Measurements from ENCODE around the gene FAM163B. TPM values are rescaled to one million over a fixed set of nuclear protein-coding genes. Genes with fewer than 3 reads are reported as not detected.

FAM163B gene
- total and polyA plus RNA-seq, 10 donors: 0.11 to 1.0 (median 0.52) TPM; not detected in 7

DNA sequence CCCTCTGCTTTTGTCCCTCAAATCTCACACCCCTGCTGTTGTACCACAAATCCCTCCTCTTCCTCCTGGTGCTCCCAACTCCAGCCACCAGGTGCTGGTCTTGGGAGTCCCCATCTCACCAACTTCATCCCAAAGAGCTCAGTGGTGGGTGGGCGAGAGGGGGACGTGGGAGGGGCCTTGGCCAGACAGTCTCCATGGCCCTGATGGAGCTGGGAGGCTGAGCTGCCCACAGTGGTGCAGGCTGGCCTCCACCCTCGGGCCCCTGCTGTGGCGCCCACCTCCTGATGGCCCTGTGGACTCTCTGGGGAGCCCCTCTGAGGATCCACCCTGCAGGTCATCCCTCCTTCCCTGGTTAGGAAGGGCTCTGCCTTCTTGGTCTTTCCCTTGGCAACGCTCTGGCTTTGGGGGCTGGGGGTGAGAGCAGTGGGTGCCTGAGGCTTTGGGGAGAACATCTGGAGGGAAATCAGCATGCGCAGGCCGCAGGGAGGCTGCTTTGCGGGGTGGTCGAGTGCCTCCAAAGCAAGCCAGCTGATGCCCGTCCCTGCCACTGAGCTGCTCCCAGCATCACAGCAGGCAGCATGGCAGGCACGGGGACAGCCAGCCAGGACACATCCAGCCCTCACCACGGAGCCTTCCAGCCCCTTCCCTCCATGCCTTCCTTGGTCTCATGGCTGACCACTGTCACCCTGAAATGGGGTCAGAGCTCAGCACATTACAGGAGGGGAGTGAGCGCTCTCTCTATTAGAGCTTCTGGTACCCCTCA lies 7.6 kb upstream of the FAM163B start:
- no peak for DNase-seq
- intact Hi-C loops (cut with DNase I; ENCODE audit: low total_unique reads): no loop called here
- WGBS, 5 donors: 83 to 89% (median 85%) methylated on average over 9 to 13 of the region's 13 CpGs
- Histone ChIP-seq H3K27ac (no peak overlapping the region), H3K4me3 (no peak overlapping the region), H3K9me3 (no peaks in the 10 kb centered on the region), H3K27me3 (replicated peaks in 1 of 7) (peaks cover 0 to 83% (median 9%) of the 10 kb centered on the region in 7 donors), H3K36me3 (no peaks in the 10 kb centered on the region), H3K4me1 (peaks cover 8 to 23% (median 14%) of the 10 kb centered on the region in 6 donors)
- TF ChIP-seq POLR2AphosphoS5 (IDR thresholded peaks at IDR 0.05) (no peak), POLR2A (IDR thresholded peaks at IDR 0.05) (no peak)
- TF ChIP-seq, protein P1, sequence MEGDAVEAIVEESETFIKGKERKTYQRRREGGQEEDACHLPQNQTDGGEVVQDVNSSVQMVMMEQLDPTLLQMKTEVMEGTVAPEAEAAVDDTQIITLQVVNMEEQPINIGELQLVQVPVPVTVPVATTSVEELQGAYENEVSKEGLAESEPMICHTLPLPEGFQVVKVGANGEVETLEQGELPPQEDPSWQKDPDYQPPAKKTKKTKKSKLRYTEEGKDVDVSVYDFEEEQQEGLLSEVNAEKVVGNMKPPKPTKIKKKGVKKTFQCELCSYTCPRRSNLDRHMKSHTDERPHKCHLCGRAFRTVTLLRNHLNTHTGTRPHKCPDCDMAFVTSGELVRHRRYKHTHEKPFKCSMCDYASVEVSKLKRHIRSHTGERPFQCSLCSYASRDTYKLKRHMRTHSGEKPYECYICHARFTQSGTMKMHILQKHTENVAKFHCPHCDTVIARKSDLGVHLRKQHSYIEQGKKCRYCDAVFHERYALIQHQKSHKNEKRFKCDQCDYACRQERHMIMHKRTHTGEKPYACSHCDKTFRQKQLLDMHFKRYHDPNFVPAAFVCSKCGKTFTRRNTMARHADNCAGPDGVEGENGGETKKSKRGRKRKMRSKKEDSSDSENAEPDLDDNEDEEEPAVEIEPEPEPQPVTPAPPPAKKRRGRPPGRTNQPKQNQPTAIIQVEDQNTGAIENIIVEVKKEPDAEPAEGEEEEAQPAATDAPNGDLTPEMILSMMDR (IDR thresholded peaks at IDR 0.05 in 8 of 11, conservative IDR thresholded peaks at IDR 0.05 in 3 of 11): no peak

DNA sequence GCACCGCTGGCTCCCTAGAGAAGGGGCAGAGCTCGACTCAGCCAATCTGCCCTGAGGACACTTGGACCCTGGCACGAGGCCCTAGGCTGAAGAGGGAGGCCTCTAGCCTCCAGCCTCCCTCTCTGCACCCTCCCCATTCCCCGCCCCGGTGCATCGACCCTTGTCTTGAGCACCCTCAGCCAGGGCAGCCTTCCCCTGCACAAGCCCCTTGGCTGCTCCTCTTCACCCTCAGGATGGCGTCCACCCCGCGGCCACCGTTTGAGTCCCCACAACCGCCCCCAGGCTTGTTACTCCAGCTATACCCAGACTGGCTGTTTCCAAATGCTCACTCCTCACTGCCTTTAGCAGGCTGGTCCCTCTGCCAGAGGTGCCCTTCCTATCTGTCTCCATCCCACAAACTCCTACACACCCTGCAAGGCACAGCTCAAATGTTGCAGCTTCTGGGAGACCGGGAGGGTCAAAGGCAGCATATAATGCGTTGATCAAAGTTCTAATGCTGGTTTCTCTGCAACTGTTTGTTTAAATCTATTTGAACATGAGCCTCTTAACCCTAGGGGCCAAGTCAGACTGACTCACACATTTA lies 6.5 kb upstream of the FAM163B start:
- no peaks in the 10 kb centered on the region for H3K36me3 ChIP-seq
- H3K27me3 ChIP-seq (replicated peaks in 1 of 7): peaks cover 0 to 92% (median 11%) of the 10 kb centered on the region in 7 donors
- no peak overlapping the region for H3K27ac ChIP-seq
- TF ChIP-seq POLR2A (IDR thresholded peaks at IDR 0.05): no peak
- no peak for TF ChIP-seq POLR2AphosphoS5 (IDR thresholded peaks at IDR 0.05)
- TF ChIP-seq, protein P1 (IDR thresholded peaks at IDR 0.05 in 8 of 11, conservative IDR thresholded peaks at IDR 0.05 in 3 of 11): no peak
- intact Hi-C loops (cut with DNase I; ENCODE audit: low total_unique reads): no loop called here
- DNase-seq: no peak
- H3K9me3 ChIP-seq: no peaks in the 10 kb centered on the region
- no peak overlapping the region for H3K4me3 ChIP-seq
- H3K4me1 ChIP-seq: peaks cover 8 to 18% (median 12%) of the 10 kb centered on the region in 6 donors
- 72 to 88% (median 77%) methylated on average over 12 to 13 of the region's 13 CpGs for WGBS, 5 donors

DNA sequence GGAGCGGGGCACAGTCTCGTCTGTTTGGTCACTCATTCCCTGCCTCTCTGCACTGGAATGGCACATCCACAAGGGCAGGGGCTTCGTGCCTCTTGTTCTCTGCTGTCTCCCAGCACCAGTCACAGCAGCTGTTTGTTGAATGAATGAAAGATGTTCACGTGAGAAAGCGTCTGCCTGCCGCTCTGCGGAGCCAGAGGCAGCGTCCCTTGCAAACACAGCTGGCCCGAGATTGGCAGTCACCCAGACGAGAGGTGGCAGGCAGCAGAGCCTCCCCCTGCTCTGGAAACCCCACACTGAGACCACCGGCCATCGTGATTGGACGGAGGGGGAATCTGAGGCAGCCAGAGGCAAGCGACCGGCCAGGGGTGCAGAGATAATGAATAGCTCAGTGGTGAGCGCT lies 6.0 kb upstream of the FAM163B start:
- H3K27me3 ChIP-seq (replicated peaks in 1 of 7): peaks cover 0 to 97% (median 16%) of the 10 kb centered on the region in 7 donors
- no peaks in the 10 kb centered on the region for H3K9me3 ChIP-seq
- H3K36me3 ChIP-seq: no peaks in the 10 kb centered on the region
- TF ChIP-seq, protein P1 (IDR thresholded peaks at IDR 0.05 in 8 of 11, conservative IDR thresholded peaks at IDR 0.05 in 3 of 11): no peak
- no peak for TF ChIP-seq POLR2AphosphoS5 (IDR thresholded peaks at IDR 0.05)
- TF ChIP-seq POLR2A (IDR thresholded peaks at IDR 0.05): no peak
- peaks cover 8 to 13% (median 10%) of the 10 kb centered on the region in 6 donors for H3K4me1 ChIP-seq
- intact Hi-C loops (cut with DNase I; ENCODE audit: low total_unique reads): no loop called here
- no peak for DNase-seq
- WGBS, 5 donors: 46 to 52% (median 50%) methylated on average over 14 to 16 of the region's 16 CpGs
- no peak overlapping the region for H3K4me3 ChIP-seq
- H3K27ac ChIP-seq: no peak overlapping the region

DNA sequence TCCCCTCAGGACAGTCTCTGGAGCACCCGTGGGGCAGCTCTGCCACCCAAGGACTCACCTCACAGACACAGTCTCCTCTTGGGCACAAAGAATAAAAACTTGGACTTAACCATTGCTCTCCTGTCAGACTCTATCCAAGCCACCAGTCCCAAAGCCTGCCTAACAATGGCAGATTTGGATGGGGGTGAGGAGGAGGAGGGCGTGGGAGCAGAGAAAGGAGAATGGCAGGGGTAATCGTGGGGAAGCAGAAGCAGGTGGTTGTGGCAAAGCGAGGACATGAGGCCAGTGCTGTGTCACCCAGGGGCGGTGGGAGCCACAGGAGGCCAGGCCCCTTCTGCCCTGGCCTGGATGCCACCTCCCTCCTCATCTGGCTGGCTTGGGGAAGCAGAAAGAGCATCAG lies 5.5 kb upstream of the FAM163B start:
- Histone ChIP-seq H3K27ac (no peak overlapping the region), H3K9me3 (no peaks in the 10 kb centered on the region), H3K36me3 (no peaks in the 10 kb centered on the region), H3K27me3 (replicated peaks in 1 of 7) (peaks cover 0 to 98% (median 20%) of the 10 kb centered on the region in 7 donors), H3K4me1 (peaks cover 3 to 8% (median 5%) of the 10 kb centered on the region in 6 donors), H3K4me3 (no peak overlapping the region)
- no peak for TF ChIP-seq POLR2AphosphoS5 (IDR thresholded peaks at IDR 0.05)
- TF ChIP-seq, protein P1 (IDR thresholded peaks at IDR 0.05 in 8 of 11, conservative IDR thresholded peaks at IDR 0.05 in 3 of 11): no peak
- no peak for TF ChIP-seq POLR2A (IDR thresholded peaks at IDR 0.05)
- 54 to 64% (median 62%) methylated on average over 5 of the region's 5 CpGs for WGBS, 5 donors
- intact Hi-C loops (cut with DNase I; ENCODE audit: low total_unique reads): no loop called here
- no peak for DNase-seq
